ENCODE results near the gene GJA3.

GJA3 gene

GRCh38 chr13:20124303-20124702 lies 36.5 kb downstream of the GJA3 start:
- no peak for TF ChIP-seq CTCF (IDR thresholded peaks at IDR 0.05; ENCODE audit: insufficient read depth, low read depth, low read length, missing control alignments)
- DNase-seq (ENCODE audit: low read depth): peak; percentile 13
- no peak overlapping the region for H3K4me3 ChIP-seq (ENCODE audit: low read length)

GRCh38 chr13:20121159-20121525 lies 39.7 kb downstream of the GJA3 start:
- DNase-seq (ENCODE audit: low read depth): no peak
- TF ChIP-seq CTCF (IDR thresholded peaks at IDR 0.05; ENCODE audit: insufficient read depth, low read depth, low read length, missing control alignments): no peak
- peak overlapping the region; percentile 29 for H3K4me3 ChIP-seq (ENCODE audit: low read length)

- no peak overlapping the region for H3K4me3 ChIP-seq (ENCODE audit: low read length)
- no peak for DNase-seq (ENCODE audit: low read depth)
- no peak for TF ChIP-seq CTCF (IDR thresholded peaks at IDR 0.05; ENCODE audit: insufficient read depth, low read depth, low read length, missing control alignments)
These were observed 40.9 kb downstream of the GJA3 start for GRCh38 chr13:20119960-20120359.

GRCh38 chr13:20118268-20119140 lies 42.3 kb downstream of the GJA3 start:
- H3K4me3 ChIP-seq (ENCODE audit: low read length): peak overlapping the region; percentile 60
- DNase-seq (ENCODE audit: low read depth): peak; percentile 17
- no peak for TF ChIP-seq CTCF (IDR thresholded peaks at IDR 0.05; ENCODE audit: insufficient read depth, low read depth, low read length, missing control alignments)

GRCh38 chr13:20116213-20116612 lies 44.6 kb downstream of the GJA3 start:
- no peak overlapping the region for H3K4me3 ChIP-seq (ENCODE audit: low read length)
- DNase-seq (ENCODE audit: low read depth): no peak
- no peak for TF ChIP-seq CTCF (IDR thresholded peaks at IDR 0.05; ENCODE audit: insufficient read depth, low read depth, low read length, missing control alignments)

- no peak for TF ChIP-seq CTCF (IDR thresholded peaks at IDR 0.05; ENCODE audit: insufficient read depth, low read depth, low read length, missing control alignments)
- H3K4me3 ChIP-seq (ENCODE audit: low read length): no peak overlapping the region
- no peak for DNase-seq (ENCODE audit: low read depth)
These were observed 46.7 kb downstream of the GJA3 start for GRCh38 chr13:20114066-20114610.
